GM18909 (cell line): ENCODE measurements around the gene CASK.

Experiments
- ATAC-seq: cut with Tn5 transposase; IDR thresholded peaks from one replicate; pipeline ENCODE4 v1.9.1; 2021; ENCODE audit warnings: mild to moderate bottlenecking; ENCODE audit not compliant: unreplicated experiment, poor library complexity

Gene CASK

DNA sequence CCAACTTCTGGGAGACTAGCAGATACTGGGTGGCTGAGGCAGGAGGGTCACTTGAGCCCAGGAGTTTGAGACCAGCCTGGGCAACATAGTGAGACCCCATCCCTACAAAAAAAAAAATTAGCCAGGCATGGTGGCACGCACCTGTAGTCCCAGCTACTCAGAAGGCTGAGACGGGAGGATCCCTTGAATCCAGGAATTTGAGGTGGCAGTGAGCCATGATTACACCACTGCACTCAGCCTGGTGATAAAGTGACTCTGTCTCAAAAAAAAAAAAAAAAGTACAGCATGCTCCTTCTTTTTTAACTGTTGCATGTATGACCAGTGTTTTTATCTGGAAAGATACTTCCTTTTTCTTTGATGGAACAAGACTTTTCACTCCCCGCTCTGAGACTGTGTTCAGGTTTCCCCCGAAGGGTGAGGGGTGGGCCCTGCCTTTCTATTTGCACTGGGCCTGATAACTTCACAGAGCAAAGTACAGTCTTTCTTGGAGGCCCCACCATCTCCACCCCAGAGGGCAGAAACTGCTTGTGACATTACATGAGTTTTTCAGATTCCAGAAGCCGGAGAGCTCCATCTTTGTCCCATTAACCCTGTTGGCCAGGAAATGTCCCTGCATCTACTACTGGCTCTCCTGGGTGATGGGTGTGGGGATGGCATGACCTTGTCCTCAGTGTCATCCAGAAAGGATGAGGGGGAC is 441.1 kb downstream of the CASK start:
- no peak for ATAC-seq

DNA sequence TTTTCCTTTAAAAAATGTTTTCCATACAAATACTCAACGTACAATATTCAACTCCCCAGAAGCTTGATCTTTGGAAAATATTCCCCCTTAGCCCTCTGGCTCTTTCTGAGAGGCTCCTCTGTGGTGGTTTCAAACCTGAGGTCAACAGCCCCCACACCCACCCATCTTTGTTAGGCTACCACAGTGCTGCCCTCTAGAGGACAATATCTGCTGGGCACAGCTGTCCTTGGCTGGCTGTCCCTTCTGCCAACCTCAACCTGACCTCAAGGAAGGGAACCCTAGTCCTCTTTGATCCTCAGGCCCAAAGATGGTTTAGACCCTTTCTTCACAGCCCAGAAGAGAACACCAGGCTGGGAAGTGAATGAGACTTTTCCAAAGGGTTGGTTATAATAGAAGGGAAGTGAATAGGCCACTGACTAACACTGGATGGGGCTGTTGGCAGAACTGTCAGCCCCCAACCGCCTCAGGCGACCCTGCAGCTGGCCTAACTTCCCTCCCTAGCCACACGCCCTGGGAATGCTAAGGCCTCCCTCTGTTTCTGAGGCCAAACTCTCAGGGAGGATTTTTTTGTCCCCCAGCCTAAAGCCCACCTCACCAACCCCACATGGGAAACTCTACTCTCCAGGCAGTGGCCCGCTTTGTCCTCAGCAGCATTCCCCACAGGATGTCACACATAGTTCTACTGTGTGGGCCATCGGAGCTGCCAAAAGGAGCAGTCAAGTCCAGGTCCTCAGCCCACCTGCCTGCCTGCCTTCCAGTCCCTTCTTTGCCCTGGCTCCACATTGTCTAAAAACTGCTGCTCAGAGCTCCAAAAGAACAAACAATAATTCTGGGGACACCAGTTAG is 441.9 kb downstream of the CASK start:
- no peak for ATAC-seq

DNA sequence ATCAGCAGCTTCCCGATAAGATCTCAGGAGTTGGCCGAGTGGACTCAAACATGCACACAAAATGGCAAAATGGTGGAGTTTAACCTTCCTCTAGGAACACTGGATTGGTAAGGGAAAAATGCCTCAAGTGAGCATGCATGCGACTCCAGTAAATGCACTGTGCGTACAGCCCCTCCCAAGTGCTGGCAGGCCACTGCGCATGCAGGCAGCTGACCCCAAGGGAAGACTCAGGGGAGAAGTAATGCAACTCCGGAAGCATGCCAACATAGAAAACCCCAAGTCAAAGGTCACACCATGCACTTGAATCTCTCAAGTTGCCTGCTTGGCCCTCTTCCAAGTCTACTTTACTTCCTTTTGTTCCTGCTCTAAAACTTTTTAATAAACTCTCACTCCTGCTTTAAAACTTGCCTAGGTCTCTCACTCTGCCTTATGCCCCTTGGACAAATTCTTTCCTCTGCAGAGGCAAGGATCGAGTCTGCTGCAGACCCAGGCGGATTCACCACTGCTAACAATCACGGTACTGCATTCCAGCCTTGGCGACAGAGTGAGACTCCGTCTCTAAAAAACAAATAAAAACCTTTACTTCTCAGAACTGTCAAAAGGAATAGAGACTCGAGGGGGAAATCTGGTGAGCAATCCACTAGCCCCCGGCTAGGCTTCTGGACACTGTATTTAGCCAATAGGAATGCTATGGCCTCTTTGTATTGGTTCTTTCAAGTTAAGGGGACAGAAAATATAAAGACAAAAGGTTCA is 442.7 kb downstream of the CASK start:
- ATAC-seq: no peak

DNA sequence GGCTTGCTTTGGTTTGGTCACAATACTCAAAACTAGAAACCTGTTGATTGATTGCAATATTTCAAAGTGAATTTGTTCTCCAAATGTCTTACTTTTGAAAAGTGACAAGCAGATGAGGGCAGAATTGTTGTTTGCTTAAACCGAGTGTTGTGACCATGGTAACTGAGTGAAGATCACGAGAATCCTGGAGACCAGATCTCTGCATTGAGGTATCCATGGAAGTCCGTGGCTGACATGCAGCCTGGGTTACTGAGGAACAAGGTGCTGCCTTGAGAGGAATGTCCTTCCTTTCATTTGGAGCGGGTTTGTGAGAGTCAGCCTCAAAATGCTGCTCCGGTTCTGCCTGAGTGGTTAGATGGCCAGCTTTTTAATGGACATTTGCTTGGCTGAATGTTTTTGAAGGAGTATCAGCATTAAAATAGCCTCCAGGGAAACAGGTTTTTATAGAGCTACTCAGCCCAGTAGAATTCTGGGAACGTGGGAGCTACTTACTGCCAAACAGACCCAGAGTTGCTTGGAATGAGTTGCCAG is 444.9 kb downstream of the CASK start:
- no peak for ATAC-seq

DNA sequence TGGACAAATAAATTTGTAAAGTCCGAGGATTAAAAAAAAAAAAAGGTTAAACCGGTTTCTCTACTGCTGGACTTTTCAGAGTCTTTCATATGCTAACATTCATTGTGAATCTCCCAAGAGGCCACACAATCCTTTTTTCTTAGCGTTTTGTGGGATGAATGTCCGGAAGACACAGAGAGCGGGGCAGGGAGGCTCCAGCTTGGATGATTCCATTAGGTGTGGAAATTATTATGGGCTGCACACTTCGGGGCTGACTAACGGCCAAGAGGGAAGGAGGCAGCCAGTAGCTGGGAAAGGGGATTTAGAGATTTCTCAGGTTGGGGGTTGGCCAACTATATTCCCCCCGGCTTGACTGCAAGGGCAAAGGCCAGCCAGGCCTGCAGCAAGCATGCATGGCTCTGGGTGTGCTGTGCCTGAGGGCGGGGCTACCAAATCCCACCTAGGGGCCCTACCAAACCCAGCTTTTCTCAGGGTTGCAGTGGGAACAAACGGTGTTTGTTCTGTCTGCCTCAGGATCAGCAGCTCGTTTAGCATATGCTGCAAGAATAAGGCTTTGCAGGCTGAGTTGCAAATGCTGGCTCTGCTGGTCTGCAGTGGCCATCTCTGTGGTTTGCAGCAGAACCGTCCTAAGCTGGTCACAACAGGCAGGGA is 447.6 kb downstream of the CASK start:
- ATAC-seq: no peak

DNA sequence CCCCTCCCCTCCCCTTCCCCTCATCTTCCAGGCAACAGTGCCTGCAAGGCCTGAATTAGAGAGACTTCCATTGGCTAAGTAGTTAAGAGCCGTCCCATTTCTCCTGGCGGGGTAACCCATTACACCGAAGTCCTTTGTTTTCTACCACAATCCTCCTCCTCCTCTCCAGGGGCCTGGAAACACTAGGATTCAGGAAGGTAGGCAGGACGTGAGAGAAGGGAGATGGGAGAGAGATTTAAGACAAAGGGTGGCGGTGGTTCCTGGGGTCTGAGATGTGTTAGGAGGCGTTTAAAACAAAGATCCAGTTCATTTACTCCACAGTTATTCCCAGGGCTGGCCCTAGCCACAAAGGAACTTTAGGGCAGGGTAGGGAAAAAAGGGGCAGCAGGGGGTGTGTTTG is 448.2 kb downstream of the CASK start:
- no peak for ATAC-seq

DNA sequence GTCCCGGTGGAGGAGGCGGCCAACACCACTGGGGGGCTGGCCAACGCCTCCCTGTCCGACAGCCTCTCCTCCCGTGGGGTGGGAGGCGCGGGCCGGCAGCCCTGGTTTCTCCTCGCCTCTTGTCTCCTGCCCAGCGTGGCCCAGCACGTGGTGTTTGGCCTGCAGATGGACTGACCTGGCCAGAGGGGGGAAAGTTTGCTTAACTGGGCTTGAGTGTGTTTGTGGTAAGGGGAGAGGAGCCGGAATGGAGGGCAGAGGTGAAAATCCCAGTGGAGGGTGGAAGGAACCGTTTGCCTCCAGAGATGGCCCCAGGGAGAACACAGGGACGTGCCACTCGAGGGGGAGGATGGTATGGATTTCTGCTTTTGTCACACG is 448.6 kb downstream of the CASK start:
- no peak for ATAC-seq

DNA sequence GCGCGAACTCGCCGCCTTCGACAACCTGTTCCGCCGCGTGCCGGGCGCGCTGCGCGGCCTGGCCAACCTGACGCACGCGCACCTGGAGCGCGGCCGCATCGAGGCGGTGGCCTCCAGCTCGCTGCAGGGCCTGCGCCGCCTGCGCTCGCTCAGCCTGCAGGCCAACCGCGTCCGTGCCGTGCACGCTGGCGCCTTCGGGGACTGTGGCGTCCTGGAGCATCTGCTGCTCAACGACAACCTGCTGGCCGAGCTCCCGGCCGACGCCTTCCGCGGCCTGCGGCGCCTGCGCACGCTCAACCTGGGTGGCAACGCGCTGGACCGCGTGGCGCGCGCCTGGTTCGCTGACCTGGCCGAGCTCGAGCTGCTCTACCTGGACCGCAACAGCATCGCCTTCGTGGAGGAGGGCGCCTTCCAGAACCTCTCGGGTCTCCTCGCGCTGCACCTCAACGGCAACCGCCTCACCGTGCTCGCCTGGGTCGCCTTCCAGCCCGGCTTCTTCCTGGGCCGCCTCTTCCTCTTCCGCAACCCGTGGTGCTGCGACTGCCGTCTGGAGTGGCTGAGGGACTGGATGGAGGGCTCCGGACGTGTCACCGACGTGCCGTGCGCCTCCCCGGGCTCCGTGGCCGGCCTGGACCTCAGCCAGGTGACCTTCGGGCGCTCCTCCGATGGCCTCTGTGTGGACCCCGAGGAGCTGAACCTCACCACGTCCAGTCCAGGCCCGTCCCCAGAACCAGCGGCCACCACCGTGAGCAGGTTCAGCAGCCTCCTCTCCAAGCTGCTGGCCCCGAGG is 449.2 kb downstream of the CASK start:
- no peak for ATAC-seq

DNA sequence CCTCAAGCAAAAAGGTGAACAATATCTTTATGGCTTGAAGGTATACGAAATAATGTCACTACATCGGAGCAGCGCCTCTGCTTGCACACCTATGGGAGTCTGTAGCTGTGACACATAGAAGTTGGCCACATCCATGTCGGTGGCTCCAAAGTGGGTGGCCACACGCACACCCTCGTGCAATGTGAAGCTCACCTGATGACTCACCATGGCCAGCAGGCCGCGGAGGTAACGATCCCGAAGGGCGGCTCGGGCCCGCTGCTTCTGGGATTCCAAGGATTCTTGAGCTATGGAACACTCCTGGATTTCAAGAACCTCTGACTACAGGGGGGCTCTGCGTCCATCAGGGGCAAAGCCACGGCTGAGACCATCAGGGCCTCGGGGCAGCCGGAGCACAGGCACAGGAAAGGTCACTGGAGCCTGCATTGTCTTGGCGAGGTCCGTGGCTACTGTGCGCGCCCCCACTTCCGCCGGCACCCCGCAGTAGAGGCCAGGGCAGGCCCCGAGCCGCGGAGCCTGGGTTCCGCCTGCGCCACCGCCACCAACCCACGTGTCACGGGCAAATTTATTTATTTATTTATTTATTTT is 451.0 kb downstream of the CASK start:
- ATAC-seq: no peak

DNA sequence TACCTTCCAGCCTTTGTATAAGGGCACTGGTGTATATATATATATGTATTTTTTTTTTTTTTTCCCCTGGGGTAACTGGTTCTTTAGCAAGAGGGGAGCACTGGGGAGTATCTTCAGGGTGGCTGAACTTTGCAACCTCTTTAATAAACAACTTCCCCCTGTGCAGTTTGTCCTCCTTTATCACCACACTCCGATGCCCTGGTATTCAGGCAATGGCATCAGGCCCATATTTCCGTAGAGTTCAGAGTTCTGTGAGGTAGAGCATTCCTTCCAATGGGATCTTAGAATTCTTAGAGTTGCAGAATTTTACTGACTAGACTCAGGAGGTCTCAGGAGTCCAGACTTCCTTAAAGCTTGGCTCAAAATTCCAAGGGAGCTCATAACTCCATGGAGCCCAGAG is 451.6 kb downstream of the CASK start:
- ATAC-seq: no peak

DNA sequence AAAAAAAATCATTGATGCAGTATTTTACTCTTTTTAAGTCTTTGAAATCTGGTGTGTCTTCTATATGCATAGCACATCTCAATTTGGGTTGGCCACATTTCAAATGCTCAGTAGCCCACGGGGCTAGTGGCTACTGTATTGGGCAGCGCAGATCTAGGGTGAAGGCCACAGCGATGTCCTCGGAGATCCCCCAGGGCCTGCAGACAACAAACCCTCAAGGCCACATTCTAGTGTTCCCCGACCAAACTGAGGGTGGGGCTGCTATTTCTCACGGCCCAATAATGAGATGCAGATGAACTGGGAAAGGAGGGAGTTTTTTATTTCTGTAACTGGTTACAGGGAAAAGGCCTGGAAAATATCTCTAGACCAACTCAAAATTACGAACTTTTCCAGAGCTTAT is 452.6 kb downstream of the CASK start:
- ATAC-seq: no peak

DNA sequence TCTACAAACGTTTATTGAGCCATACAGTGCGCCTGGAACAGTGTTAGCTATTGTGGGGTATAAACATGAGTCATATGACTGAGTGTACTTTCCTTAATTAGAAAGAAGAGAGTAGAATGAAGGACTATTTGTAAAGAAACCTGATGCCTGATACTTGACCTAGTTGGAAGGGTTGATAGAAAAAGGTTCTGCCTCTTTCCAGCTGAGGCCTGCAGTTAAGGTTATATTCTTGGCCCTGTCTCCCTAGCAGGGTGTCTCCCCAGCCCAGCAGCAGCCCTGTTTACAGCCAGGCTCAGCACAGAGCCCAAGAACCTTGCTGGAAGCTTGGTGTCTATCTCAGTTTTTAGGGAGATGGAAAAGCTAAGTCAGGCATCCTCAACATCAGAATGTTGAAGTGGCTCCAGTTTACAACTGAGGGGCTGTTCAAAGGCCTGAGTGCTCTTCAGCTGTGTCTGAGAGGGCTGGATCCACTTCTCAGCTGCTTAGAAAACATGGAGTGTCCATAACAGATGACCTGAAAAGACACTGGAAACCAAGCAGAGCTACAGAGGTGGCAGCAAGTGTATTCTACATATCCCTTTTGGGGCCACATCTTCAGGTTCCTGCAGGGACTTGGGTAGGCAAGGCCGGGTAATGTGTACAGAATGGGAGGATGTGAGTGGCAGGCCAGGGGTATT is 454.6 kb downstream of the CASK start:
- ATAC-seq: no peak
